HepG2 (cell line): ENCODE results near the gene RAB40C. TPM values are rescaled to one million over a fixed set of nuclear protein-coding genes. Genes with fewer than 3 reads are reported as not detected.
A peak's percentile ranks its signal among the peaks of the same experiment; 100 is the strongest.

ENCODE experiments used
- ARHGAP35 ChIP-seq: sonication (generic); formaldehyde crosslinking; IDR thresholded peaks from 2 replicates; pipeline ENCODE4 v1.9.0; 2022; ENCODE audit warnings: mild to moderate bottlenecking, inconsistent platforms, moderate library complexity, missing genetic modification reagents, borderline replicate concordance
- ATF7 ChIP-seq, 2 experiments: fragments of 450-650 bp in 1 of 2; sonication (generic) in 1 of 2; formaldehyde crosslinking in 1 of 2; IDR thresholded peaks; 2 replicates each; pipeline versions ENCODE4 v1.4.0 to v1.6.1; 2016 to 2020; ENCODE audit warnings: antibody characterized with exemption in 1 of 2, mild to moderate bottlenecking in 1 of 2, missing genetic modification reagents in 1 of 2
- CHCHD3 ChIP-seq: sonication (generic); formaldehyde crosslinking; IDR thresholded peaks from 2 replicates; pipeline ENCODE4 v1.8.0; 2022; ENCODE audit warnings: mild to moderate bottlenecking, missing genetic modification reagents, moderate library complexity
- CREM ChIP-seq, 2 experiments: sonication (generic) in 1 of 2; formaldehyde crosslinking in 1 of 2; IDR thresholded peaks; 2 replicates each; pipeline versions ENCODE4 v1.4.0 to v1.6.1; 2016 to 2020; ENCODE audit warnings: antibody characterized with exemption in 1 of 2, mild to moderate bottlenecking in 1 of 2, missing genetic modification reagents in 1 of 2
- FOXA3 ChIP-seq: IDR thresholded peaks from 2 replicates; pipeline ENCODE4 v1.6.1; 2016; ENCODE audit warnings: missing genetic modification reagents, missing compliant biosample characterization
- ISL2 ChIP-seq: sonication (generic); formaldehyde crosslinking; IDR thresholded peaks from 2 replicates; pipeline ENCODE4 v1.5.0; 2020; ENCODE audit warnings: missing genetic modification reagents
- JUN ChIP-seq: sonication (generic); formaldehyde crosslinking; IDR thresholded peaks from 2 replicates; pipeline ENCODE4 v1.4.0; 2020; ENCODE audit warnings: mild to moderate bottlenecking, missing genetic modification reagents
- MBD4 ChIP-seq: IDR thresholded peaks from 2 replicates; pipeline ENCODE4 v1.6.1; 2012; ENCODE audit warnings: low read length, inconsistent platforms, borderline replicate concordance
- NR2F2 ChIP-seq: IDR thresholded peaks from 2 replicates; pipeline ENCODE4 v1.6.1; 2012; ENCODE audit warnings: low read depth, inconsistent platforms, borderline replicate concordance
- POLR2A ChIP-seq, 2 experiments: IDR thresholded peaks; 2 replicates each; pipeline ENCODE4 v1.6.1; 2011; ENCODE audit warnings: low read depth in 2 of 2, low read length in 2 of 2, mild to moderate bottlenecking in 1 of 2, moderate library complexity in 1 of 2; ENCODE audit not compliant: insufficient read depth in 1 of 2
- POLR2AphosphoS5 ChIP-seq: IDR thresholded peaks from 2 replicates; pipeline ENCODE4 v1.6.1; 2012; ENCODE audit warnings: low read depth, low read length
- RBM22 ChIP-seq: fragments of 200-400 bp; formaldehyde crosslinking; optimal IDR thresholded peaks from 2 replicates; pipeline ENCODE3; 2017; ENCODE audit warnings: mild to moderate bottlenecking, low read length, moderate library complexity
- ZFY ChIP-seq: sonication (generic); formaldehyde crosslinking; IDR thresholded peaks from 2 replicates; pipeline ENCODE4 v1.4.0; 2020; ENCODE audit warnings: missing genetic modification reagents
- ZNF136 ChIP-seq: sonication (generic); formaldehyde crosslinking; IDR thresholded peaks from 2 replicates; pipeline ENCODE4 v1.8.1; 2022; ENCODE audit warnings: low read depth, mild to moderate bottlenecking, moderate library complexity, missing genetic modification reagents
- ZNF33B ChIP-seq: sonication (generic); formaldehyde crosslinking; IDR thresholded peaks from 2 replicates; pipeline ENCODE4 v1.5.1; 2020; ENCODE audit warnings: mild to moderate bottlenecking, missing genetic modification reagents
- ZSCAN9 ChIP-seq: IDR thresholded peaks from 2 replicates; pipeline ENCODE4 v1.6.1; 2016; ENCODE audit warnings: borderline replicate concordance
- polyA plus RNA-seq, 8 experiments: library from polyadenylated mRNA; depleted of rRNA in 3 of 8; stranded (reverse) in 7 of 8; unstranded in 1 of 8; fragments of >200 nt; fragmentation: Illumina TruSeq in 4 of 8; extraction: Trizol in 4 of 8; gene quantifications; 2 replicates each; pipeline versions ENCODE4 v1.2.1 to v1.2.3, GENCODE V29; 2011 to 2016; ENCODE audit warnings: low read depth in 4 of 8, missing spikeins in 1 of 8, mixed read lengths in 1 of 8; ENCODE audit not compliant: insufficient read depth in 1 of 8
- total RNA-seq, 5 experiments: library from RNA; depleted of rRNA; stranded (reverse); fragments of >200 nt; fragmentation: Illumina TruSeq; extraction: Trizol; gene quantifications; 2 replicates each; pipeline ENCODE4 v1.2.3, GENCODE V29; 2016; ENCODE audit warnings: low read depth in 1 of 5
- TF ChIP-seq, protein P1 (sequence below), 2 experiments: sonication (generic) in 1 of 2; formaldehyde crosslinking in 1 of 2; IDR thresholded peaks; 2 replicates each; pipeline versions ENCODE4 v1.4.0 to v1.6.1; 2018 to 2020; ENCODE audit warnings: missing genetic modification reagents in 2 of 2, borderline replicate concordance in 1 of 2, low read depth in 1 of 2, mild to moderate bottlenecking in 1 of 2, missing biosample characterization in 1 of 2
- TF ChIP-seq, protein P2 (sequence below): sonication (generic); formaldehyde crosslinking; IDR thresholded peaks from 2 replicates; pipeline ENCODE4 v1.8.1; 2023; ENCODE audit warnings: mild to moderate bottlenecking, missing genetic modification reagents
- TF ChIP-seq, protein P3 (sequence below): fragments of 450-650 bp; IDR thresholded peaks from 2 replicates; pipeline ENCODE4 v1.6.1; 2017; ENCODE audit warnings: mild to moderate bottlenecking
- TF ChIP-seq, protein P4 (sequence below): fragments of 450-650 bp; IDR thresholded peaks from 2 replicates; pipeline ENCODE4 v1.6.1; 2017
- TF ChIP-seq, protein P5 (sequence below): IDR thresholded peaks from 2 replicates; pipeline ENCODE4 v1.6.1; 2016; ENCODE audit warnings: missing compliant biosample characterization, missing genetic modification reagents, borderline replicate concordance

Gene RAB40C
- total and polyA plus RNA-seq, 2 of the 13 experiments (the other 11 are each of a cell fraction or from before 2014, with no cell fraction given) = 7.7 to 11.5 TPM

DNA sequence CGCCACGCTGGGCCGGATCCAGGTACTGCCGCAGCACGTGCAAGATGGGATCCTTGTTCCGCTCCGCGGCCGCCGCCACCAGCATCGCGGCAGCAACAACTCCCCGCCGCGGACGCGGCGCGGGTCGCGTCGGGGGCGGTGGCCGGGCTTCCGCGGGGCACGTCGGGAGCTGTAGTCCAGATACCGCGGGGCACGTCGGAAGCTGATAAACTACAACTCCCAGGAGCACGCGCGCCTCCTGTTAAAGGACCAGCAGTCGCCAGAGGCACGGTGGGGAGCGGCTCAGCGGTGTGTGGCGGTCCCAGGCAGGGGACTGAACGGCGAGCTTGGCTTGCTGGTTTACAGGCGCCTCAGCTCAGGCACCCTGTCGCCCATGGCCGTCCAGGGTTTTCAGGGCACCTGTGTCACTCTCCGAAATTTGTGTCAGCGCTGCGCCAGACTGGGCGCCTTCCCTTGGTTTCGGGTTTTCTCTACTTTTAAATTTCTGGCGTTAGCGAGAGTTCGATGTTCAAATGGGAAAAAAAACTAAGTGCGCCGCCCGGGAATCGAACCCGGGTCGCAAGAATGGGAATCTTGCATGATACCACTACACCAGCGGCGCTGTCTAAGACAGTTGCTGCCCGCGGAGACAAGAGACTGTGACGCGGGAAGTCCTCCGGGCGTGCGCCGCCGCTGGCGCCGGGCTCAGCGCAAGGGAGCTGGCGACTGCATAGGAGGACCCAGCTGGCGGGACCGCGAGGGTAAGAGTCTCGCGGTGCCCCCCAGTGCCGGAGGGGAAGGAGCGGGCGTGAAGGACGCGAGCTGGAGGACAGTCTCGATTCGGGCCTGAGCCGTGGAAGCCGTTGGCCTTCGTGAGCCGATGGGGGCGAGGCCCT, 46.6 kb downstream of the RAB40C start, which contains the start of gene METTL26 (continued):
- TF ChIP-seq NR2F2 (no peak), ZNF33B (no peak; the same call in 1 of the 2 replicates), CHCHD3 (CRISPR knock-in tag) (peak; percentile 89; the same call in 1 of the 2 replicates), CREM (IDR thresholded peaks at IDR 0.05) (peak; percentile 83), CREM (CRISPR knock-in tag; IDR thresholded peaks at IDR 0.05) (no peak), ISL2 (CRISPR knock-in tag) (no peak), ARHGAP35 (CRISPR knock-in tag) (0 out of 2 replicates have a peak, but pooled peaks have one; percentile 93), JUN (peak; percentile 69; the same call in 1 of the 2 replicates), MBD4 (no peak), FOXA3 (CRISPR knock-in tag) (peak; percentile 50), ATF7 (IDR thresholded peaks at IDR 0.05) (no peak), ATF7 (CRISPR knock-in tag; IDR thresholded peaks at IDR 0.05) (no peak), RBM22 (peak; percentile 79), ZNF136 (CRISPR knock-in tag) (peak; percentile 67; the same call in 1 of the 2 replicates), POLR2AphosphoS5 (peak; percentile 79), POLR2A (IDR thresholded peaks at IDR 0.05; ENCODE audit: insufficient read depth in 1 of 2, low read depth in 2 of 2, low read length in 2 of 2) (peak; percentile 72 to 95), ZFY (peak; percentile 93), ZSCAN9 (CRISPR knock-in tag) (no peak)
- TF ChIP-seq, protein P1, sequence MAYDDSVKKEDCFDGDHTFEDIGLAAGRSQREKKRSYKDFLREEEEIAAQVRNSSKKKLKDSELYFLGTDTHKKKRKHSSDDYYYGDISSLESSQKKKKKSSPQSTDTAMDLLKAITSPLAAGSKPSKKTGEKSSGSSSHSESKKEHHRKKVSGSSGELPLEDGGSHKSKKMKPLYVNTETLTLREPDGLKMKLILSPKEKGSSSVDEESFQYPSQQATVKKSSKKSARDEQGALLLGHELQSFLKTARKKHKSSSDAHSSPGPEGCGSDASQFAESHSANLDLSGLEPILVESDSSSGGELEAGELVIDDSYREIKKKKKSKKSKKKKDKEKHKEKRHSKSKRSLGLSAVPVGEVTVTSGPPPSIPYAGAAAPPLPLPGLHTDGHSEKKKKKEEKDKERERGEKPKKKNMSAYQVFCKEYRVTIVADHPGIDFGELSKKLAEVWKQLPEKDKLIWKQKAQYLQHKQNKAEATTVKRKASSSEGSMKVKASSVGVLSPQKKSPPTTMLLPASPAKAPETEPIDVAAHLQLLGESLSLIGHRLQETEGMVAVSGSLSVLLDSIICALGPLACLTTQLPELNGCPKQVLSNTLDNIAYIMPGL (CRISPR knock-in tag; IDR thresholded peaks at IDR 0.05; ENCODE audit: borderline replicate concordance in 1 of 2, low read depth in 1 of 2) = peak; percentile 94 to 98
- TF ChIP-seq, protein P2, sequence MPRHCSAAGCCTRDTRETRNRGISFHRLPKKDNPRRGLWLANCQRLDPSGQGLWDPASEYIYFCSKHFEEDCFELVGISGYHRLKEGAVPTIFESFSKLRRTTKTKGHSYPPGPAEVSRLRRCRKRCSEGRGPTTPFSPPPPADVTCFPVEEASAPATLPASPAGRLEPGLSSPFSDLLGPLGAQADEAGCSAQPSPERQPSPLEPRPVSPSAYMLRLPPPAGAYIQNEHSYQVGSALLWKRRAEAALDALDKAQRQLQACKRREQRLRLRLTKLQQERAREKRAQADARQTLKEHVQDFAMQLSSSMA (CRISPR knock-in tag) = peak; percentile 86; the same call in 1 of the 2 replicates
- TF ChIP-seq, protein P3, sequence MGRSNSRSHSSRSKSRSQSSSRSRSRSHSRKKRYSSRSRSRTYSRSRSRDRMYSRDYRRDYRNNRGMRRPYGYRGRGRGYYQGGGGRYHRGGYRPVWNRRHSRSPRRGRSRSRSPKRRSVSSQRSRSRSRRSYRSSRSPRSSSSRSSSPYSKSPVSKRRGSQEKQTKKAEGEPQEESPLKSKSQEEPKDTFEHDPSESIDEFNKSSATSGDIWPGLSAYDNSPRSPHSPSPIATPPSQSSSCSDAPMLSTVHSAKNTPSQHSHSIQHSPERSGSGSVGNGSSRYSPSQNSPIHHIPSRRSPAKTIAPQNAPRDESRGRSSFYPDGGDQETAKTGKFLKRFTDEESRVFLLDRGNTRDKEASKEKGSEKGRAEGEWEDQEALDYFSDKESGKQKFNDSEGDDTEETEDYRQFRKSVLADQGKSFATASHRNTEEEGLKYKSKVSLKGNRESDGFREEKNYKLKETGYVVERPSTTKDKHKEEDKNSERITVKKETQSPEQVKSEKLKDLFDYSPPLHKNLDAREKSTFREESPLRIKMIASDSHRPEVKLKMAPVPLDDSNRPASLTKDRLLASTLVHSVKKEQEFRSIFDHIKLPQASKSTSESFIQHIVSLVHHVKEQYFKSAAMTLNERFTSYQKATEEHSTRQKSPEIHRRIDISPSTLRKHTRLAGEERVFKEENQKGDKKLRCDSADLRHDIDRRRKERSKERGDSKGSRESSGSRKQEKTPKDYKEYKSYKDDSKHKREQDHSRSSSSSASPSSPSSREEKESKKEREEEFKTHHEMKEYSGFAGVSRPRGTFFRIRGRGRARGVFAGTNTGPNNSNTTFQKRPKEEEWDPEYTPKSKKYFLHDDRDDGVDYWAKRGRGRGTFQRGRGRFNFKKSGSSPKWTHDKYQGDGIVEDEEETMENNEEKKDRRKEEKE = no peak
- TF ChIP-seq, protein P4, sequence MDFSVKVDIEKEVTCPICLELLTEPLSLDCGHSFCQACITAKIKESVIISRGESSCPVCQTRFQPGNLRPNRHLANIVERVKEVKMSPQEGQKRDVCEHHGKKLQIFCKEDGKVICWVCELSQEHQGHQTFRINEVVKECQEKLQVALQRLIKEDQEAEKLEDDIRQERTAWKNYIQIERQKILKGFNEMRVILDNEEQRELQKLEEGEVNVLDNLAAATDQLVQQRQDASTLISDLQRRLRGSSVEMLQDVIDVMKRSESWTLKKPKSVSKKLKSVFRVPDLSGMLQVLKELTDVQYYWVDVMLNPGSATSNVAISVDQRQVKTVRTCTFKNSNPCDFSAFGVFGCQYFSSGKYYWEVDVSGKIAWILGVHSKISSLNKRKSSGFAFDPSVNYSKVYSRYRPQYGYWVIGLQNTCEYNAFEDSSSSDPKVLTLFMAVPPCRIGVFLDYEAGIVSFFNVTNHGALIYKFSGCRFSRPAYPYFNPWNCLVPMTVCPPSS = no peak
- TF ChIP-seq, protein P5, sequence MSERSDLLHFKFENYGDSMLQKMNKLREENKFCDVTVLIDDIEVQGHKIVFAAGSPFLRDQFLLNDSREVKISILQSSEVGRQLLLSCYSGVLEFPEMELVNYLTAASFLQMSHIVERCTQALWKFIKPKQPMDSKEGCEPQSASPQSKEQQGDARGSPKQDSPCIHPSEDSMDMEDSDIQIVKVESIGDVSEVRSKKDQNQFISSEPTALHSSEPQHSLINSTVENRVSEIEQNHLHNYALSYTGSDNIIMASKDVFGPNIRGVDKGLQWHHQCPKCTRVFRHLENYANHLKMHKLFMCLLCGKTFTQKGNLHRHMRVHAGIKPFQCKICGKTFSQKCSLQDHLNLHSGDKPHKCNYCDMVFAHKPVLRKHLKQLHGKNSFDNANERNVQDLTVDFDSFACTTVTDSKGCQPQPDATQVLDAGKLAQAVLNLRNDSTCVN (CRISPR knock-in tag) = no peak
